Endothelial cell of umbilical vein (primary cell): Measurements from ENCODE around the gene PRKAB2. TPM values are rescaled to one million over a fixed set of nuclear protein-coding genes. Genes with fewer than 3 reads are reported as not detected.

Experiments used
- BruUV-seq: library from RNA; stranded (reverse); fragments of 400-500 nt; replicated peaks from 2 replicates; lab custom pipeline; 2021; lab: Mats Ljungman, UMichigan
- CTCF ChIA-PET: fragments of 300-600, 350-600 bp; sonication (Branson Sonifier 250); formaldehyde crosslinking; loops from one replicate; lab custom pipeline; 2021; ENCODE audit warnings: antibody characterized with exemption, inconsistent platforms; lab: Charles Lee
- POLR2A ChIA-PET: fragments of 300-600, 350-600 bp; sonication (Branson Sonifier 250); formaldehyde crosslinking; loops from one replicate; lab custom pipeline; 2021; ENCODE audit warnings: antibody characterized with exemption, inconsistent platforms; lab: Charles Lee
- DNase-seq: peaks from one replicate; pipeline ENCODE4 v3.0.0-alpha.2; 2011; ENCODE audit warnings: low read depth, low spot score
- FAIRE-seq: peaks from 2 replicates; lab custom pipeline; 2011; peaks lifted over from hg19 to GRCh38; lab: Jason Lieb, UNC
- H2AFZ ChIP-seq: 2 replicates; pipeline ENCODE4 v1.6.0; 2012; ENCODE audit warnings: low read depth, low read length, control low read depth, inconsistent platforms
- H3K27ac ChIP-seq: 2 replicates; pipeline ENCODE4 v1.5.1; 2011; ENCODE audit warnings: low read depth, mild to moderate bottlenecking, control low read depth, low read length, moderate library complexity; ENCODE audit not compliant: insufficient read depth
- H3K27me3 ChIP-seq, 2 experiments: 2 replicates each; pipeline versions ENCODE4 v1.6.0 to v1.6.1; 2011; ENCODE audit warnings: low read length in 2 of 2, mixed read lengths in 1 of 2; ENCODE audit not compliant: control insufficient read depth in 2 of 2, insufficient read depth in 2 of 2
- H3K36me3 ChIP-seq, 2 experiments: 2 replicates in 1 of 2; 3 replicates in 1 of 2; pipeline ENCODE4 v1.5.1; 2011; ENCODE audit warnings: low read length in 2 of 2, mild to moderate bottlenecking in 1 of 2, moderate library complexity in 1 of 2; ENCODE audit not compliant: control insufficient read depth in 2 of 2, insufficient read depth in 2 of 2; ENCODE audit errors: extremely low read depth in 1 of 2
- H3K4me1 ChIP-seq: 3 replicates; pipeline ENCODE4 v1.5.1; 2011; ENCODE audit warnings: mild to moderate bottlenecking, low read length; ENCODE audit not compliant: control insufficient read depth, insufficient read depth; ENCODE audit errors: extremely low read depth
- H3K4me2 ChIP-seq: 2 replicates; pipeline ENCODE4 v1.6.1; 2011; ENCODE audit warnings: low read length, control low read depth, mixed read lengths; ENCODE audit not compliant: insufficient read depth
- H3K4me3 ChIP-seq, 3 experiments: fragments of 200-600 bp in 1 of 3; sonication (generic), shearing (Covaris generic) in 1 of 3; replicated peaks in 1 of 3; 2 replicates each; pipeline ENCODE4 v1.5.1; 2011 to 2016; ENCODE audit warnings: control low read depth in 3 of 3, low read length in 3 of 3, mild to moderate bottlenecking in 2 of 3, inconsistent platforms in 1 of 3, low read depth in 1 of 3, moderate library complexity in 1 of 3; ENCODE audit not compliant: insufficient read depth in 1 of 3
- H3K79me2 ChIP-seq: 2 replicates; pipeline ENCODE4 v1.6.0; 2012; ENCODE audit warnings: low read length, inconsistent platforms; ENCODE audit not compliant: control insufficient read depth, insufficient read depth
- H3K9ac ChIP-seq: replicated peaks from 2 replicates; pipeline ENCODE3; 2011; ENCODE audit warnings: low read length, control low read depth; ENCODE audit not compliant: insufficient read depth; ENCODE audit errors: extremely low read depth
- H3K9me1 ChIP-seq: replicated peaks from 3 replicates; pipeline ENCODE4 v1.6.0; 2011; ENCODE audit warnings: mild to moderate bottlenecking, low read length; ENCODE audit not compliant: control insufficient read depth, insufficient read depth; ENCODE audit errors: extremely low read depth
- H3K9me3 ChIP-seq: replicated peaks from 2 replicates; pipeline ENCODE4 v1.5.1; 2012; ENCODE audit warnings: low read length, inconsistent platforms; ENCODE audit not compliant: control insufficient read depth, insufficient read depth
- H4K20me1 ChIP-seq: replicated peaks from 2 replicates; pipeline ENCODE3; 2011; ENCODE audit warnings: mild to moderate bottlenecking, low read length; ENCODE audit not compliant: control insufficient read depth, insufficient read depth; ENCODE audit errors: extremely low read depth
- EZH2 ChIP-seq: IDR thresholded peaks from 2 replicates; pipeline ENCODE4 v1.6.1; 2012; ENCODE audit warnings: borderline replicate concordance, low read depth, mild to moderate bottlenecking, moderate library complexity, low read length, inconsistent platforms; ENCODE audit not compliant: severe bottlenecking
- FOS ChIP-seq: IDR thresholded peaks from 2 replicates; pipeline ENCODE4 v1.6.1; 2011; ENCODE audit warnings: mild to moderate bottlenecking, low read length, moderate library complexity, borderline replicate concordance; ENCODE audit not compliant: insufficient read depth
- GATA2 ChIP-seq: IDR thresholded peaks from 2 replicates; pipeline ENCODE4 v1.7.0; 2011; ENCODE audit warnings: low read depth, mild to moderate bottlenecking, moderate library complexity, mixed read lengths, low read length; ENCODE audit not compliant: insufficient read length, insufficient read depth
- JUN ChIP-seq: IDR thresholded peaks from 2 replicates; pipeline ENCODE4 v1.6.1; 2011; ENCODE audit warnings: borderline replicate concordance, low read depth; ENCODE audit not compliant: insufficient read length, insufficient read depth
- MYC ChIP-seq: IDR thresholded peaks from one replicate; pipeline ENCODE4 v1.6.1; 2011; ENCODE audit warnings: mild to moderate bottlenecking, low read depth, low read length
- POLR2A ChIP-seq: IDR thresholded peaks from 2 replicates; pipeline ENCODE4 v1.6.1; 2012; ENCODE audit warnings: low read depth, mild to moderate bottlenecking, control low read depth, low read length
- POLR2AphosphoS5 ChIP-seq: IDR thresholded peaks from 2 replicates; pipeline ENCODE4 v1.6.1; 2012; ENCODE audit warnings: low read depth, mild to moderate bottlenecking, control low read depth, low read length, moderate library complexity; ENCODE audit not compliant: insufficient read depth
- dilution Hi-C: fragments of 300-500 bp; cut with MboI; formaldehyde crosslinking; loops from one replicate; pipeline ENCODE4 v1.15.0; 2019; ENCODE audit warnings: low sequenced_read_pairs; ENCODE audit not compliant: extremely low pct_ligation_motif_present
- intact Hi-C: fragments of 100-400 bp; cut with micrococcal nuclease; formaldehyde crosslinking; loops from one replicate; pipeline ENCODE4 v1.10.0; 2022
- polyA plus RNA-seq, 4 experiments: library from polyadenylated mRNA; depleted of rRNA in 3 of 4; stranded (reverse) in 3 of 4; unstranded in 1 of 4; fragments of >200 nt; gene quantifications; 2 replicates each; pipeline versions ENCODE4 v1.2.1 to v1.2.3, GENCODE V29; 2011 to 2012; ENCODE audit warnings: missing spikeins in 1 of 4
- total RNA-seq: library from RNA; stranded (reverse); gene quantifications from 2 replicates; pipeline ENCODE4 v1.2.3, GENCODE V29; 2021
- TF ChIP-seq, protein P1 (sequence below): IDR thresholded peaks from 2 replicates; pipeline ENCODE4 v1.6.1; 2011; ENCODE audit not compliant: insufficient read depth, insufficient read length
- TF ChIP-seq, protein P2 (sequence below), 2 donors: IDR thresholded peaks; 1 replicate in 1 of 2; 2 replicates in 1 of 2; pipeline ENCODE4 v1.5.1; 2011; ENCODE audit warnings: low read length in 2 of 2, mild to moderate bottlenecking in 2 of 2, moderate library complexity in 2 of 2, control low read depth in 1 of 2, inconsistent platforms in 1 of 2, low read depth in 1 of 2; ENCODE audit not compliant: insufficient read depth in 1 of 2; ENCODE audit errors: extremely low read depth in 1 of 2

The PRKAB2 gene
- total and polyA plus RNA-seq, 2 donors (not counting 3 experiments of a cell fraction or from before 2014, with no cell fraction given) = 6.2 to 7.4 TPM

DNA sequence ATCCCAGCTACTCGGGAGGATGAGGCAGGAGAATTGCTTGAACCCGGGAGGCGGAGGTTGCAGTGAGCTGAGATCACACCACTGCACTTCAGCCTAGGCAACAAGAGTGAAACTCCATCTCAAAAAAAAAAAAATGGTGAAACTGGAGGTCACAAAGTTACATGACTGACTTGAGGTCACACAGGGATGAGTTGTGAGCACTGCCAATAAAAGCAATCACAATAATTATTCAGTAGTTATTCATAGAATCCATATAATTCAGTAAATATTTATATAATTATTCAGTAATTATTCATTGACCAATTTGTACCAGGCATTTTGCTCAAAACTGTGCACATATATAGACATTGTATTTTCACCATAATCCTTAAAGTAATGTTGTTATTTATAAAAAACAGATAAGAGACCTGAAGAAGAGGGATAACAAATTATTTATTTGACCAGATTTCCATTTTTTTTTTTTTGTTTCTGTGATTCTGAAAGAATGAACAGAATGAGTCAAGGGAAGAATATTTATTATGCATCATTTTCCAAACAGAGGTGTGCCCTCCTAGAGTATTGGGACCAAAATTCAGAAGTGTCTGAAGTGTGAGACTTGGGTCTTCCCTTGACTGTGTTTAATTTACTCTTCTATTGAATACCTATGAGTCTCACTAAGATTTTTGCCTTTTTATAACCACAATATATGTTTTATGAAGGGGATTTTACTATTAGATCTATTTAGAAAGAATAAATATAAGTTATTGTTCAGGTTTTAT, 43.0 kb downstream of the PRKAB2 start:
- Histone ChIP-seq H3K9me1 (no peaks in the 10 kb centered on the region), H3K27ac (no peak overlapping the region), H3K9me3 (no peaks in the 10 kb centered on the region), H3K4me1 (no peaks in the 10 kb centered on the region), H4K20me1 (no peaks in the 10 kb centered on the region), H3K27me3 (no peaks in the 10 kb centered on the region), H2AFZ (no peak overlapping the region), H3K4me2 (no peak overlapping the region), H3K4me3 (no peak overlapping the region), H3K9ac (no peak overlapping the region), H3K79me2 (no peaks in the 10 kb centered on the region), H3K36me3 (no peaks in the 10 kb centered on the region)
- POLR2A ChIA-PET = no interaction called here
- dilution Hi-C loops (no loop called here), intact Hi-C loops (no loop called here)
- CTCF ChIA-PET = no interaction called here
- TF ChIP-seq GATA2 (no peak), EZH2 (no peak), FOS (no peak), POLR2A (no peak), MYC (no peak), JUN (no peak), POLR2AphosphoS5 (no peak)
- TF ChIP-seq, protein P1, sequence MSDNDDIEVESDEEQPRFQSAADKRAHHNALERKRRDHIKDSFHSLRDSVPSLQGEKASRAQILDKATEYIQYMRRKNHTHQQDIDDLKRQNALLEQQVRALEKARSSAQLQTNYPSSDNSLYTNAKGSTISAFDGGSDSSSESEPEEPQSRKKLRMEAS = no peak
- TF ChIP-seq, protein P2, sequence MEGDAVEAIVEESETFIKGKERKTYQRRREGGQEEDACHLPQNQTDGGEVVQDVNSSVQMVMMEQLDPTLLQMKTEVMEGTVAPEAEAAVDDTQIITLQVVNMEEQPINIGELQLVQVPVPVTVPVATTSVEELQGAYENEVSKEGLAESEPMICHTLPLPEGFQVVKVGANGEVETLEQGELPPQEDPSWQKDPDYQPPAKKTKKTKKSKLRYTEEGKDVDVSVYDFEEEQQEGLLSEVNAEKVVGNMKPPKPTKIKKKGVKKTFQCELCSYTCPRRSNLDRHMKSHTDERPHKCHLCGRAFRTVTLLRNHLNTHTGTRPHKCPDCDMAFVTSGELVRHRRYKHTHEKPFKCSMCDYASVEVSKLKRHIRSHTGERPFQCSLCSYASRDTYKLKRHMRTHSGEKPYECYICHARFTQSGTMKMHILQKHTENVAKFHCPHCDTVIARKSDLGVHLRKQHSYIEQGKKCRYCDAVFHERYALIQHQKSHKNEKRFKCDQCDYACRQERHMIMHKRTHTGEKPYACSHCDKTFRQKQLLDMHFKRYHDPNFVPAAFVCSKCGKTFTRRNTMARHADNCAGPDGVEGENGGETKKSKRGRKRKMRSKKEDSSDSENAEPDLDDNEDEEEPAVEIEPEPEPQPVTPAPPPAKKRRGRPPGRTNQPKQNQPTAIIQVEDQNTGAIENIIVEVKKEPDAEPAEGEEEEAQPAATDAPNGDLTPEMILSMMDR (IDR thresholded peaks at IDR 0.05; ENCODE audit: extremely low read depth in 1 of 2, insufficient read depth in 1 of 2, low read depth in 1 of 2, low read length in 2 of 2) = no peak
- FAIRE-seq (no peak), DNase-seq (no peak)
- BruUV-seq = no TSS peak
